HG03095 (cell line): Measurements from ENCODE around the gene C1QL2.

Source experiments
- ATAC-seq: cut with Tn5 transposase; IDR thresholded peaks from one replicate; pipeline ENCODE4 v1.9.1; 2021; ENCODE audit warnings: moderate library complexity; ENCODE audit not compliant: unreplicated experiment

Gene C1QL2

DNA sequence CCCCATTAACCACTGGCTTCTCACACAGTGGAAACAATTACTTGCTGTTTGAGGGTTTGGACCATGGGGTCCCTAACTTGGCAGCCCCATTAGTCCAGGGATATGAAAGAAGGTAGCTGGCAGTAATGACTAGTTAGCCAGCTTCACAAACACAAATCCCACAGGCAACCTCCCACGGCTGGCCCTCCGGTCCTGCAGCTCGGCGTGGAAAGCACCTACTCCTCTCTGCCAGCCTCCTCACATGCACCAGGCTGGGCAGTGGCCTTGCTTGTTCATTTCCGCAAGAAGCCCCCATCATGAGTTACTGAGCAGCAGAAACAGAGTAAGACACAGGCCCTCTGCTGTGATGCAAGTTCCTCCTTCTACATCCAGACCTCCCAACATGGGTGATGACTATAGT lies 13.7 kb downstream of the C1QL2 start:
- ATAC-seq: no peak

DNA sequence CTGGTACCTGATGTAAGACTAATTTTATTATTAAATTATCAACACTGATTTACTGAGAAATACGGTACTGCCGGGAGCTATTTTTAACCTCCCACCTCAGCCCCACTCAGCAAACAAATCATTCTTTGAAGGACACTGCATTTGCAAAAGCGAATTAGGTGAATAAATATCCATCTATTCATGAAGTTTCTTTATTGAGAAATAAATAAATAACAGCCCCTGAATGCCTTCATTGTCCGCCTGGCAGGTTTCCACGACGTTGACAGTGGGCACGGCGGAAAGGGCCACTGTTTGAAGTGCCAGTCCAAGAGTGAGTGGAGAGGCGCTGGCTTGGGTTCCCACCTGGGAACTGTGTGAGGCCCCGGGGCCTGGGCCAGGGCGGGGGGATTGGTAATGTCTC lies 15.7 kb downstream of the C1QL2 start:
- no peak for ATAC-seq

DNA sequence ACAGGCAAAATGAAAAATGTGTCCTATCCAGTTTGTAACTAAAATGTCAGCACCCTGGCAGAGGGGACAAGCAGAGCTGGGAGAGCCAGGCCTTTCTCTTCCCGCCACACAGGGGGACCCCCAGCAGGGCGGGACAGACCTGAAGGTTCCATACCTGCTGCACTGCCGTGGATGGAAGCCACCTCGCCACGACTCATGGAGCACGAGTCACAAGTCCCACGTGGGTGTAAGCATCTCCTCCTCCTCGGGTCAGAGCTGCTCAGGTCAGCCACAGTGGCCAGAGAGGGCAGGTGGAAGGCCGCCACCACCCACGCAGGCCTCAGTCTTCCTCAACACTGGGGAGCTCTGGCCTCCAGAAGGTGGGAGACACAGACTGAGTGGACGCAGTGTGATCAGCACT lies 21.0 kb downstream of the C1QL2 start:
- ATAC-seq: no peak

DNA sequence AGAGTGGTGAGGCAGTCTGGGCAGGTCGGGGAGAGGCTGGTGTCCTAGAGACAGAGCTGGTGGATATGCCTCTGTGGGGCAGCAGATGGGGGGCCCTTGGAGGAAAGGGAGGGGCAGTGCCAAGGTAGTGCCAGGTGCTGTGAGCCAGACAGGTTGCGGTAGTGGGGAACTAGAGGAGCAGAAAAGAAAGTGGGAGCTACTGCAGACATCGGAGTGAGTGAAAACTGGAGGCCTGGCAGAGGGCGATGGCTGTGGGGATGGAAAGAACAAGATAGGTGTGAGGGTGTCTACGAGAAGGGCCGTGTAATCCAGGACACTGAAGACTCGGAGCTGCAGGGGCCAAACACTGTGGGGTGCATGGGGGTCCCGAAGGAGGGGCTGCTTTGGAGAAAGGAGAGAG lies 21.7 kb downstream of the C1QL2 start:
- ATAC-seq: no peak

DNA sequence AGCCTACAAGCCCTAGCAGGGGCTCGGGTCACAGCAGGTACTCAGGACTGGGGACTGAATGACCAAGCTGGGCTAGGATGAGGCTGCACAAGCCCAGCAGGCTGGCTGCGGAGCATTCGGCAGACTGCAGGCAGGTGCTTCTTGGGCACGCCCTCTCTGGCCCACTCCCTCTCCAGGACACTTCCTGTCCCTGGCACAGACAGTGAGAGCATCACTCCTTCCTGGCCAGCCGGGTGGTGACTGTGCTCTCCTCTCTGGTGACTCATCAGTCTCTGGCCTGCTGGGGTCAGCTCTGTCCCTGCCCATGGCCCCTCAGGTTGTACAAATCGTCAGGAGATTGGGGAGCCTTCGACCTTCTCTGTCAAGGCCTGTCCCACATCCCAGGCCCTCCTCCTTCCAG lies 22.5 kb downstream of the C1QL2 start:
- no peak for ATAC-seq

DNA sequence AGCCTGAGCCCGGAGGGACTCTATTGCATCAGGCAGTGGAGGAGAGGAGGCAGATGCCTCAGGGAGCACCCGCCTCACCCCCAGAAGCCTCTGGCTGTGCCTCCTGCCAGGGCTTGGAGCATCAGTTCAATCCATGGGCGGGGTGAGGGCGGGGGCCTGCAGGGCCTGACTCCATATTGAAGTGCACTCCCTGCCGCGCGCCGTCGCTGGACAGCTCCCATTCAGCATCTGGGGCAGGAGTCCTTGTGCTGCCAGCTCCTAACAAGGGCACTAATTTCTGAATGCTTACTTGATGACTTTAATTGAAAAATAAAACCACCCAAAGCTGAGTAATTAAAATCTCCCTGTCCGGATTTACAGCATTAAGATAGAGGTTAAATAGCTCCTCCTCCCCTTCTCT lies 23.8 kb downstream of the C1QL2 start:
- ATAC-seq: no peak

DNA sequence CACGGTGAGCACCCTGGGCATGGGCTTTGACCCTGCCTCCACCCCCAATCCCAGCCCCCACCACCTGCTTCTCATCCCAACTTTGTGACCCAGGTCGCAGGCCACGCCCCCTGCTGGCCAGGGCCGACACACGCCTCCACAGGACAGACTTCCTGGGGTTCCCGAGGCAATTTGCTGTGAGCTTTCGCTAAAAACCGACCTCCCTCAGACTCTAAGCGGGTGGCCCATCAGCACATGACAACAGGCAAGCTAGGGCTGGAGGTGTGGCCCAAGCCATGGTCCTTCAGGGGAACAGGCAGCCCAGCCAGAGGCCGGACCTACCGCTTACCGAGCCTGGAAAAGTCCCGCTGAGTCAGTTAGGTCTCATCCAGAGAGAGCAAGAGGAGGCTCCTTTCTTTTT lies 31.9 kb downstream of the C1QL2 start:
- no peak for ATAC-seq

DNA sequence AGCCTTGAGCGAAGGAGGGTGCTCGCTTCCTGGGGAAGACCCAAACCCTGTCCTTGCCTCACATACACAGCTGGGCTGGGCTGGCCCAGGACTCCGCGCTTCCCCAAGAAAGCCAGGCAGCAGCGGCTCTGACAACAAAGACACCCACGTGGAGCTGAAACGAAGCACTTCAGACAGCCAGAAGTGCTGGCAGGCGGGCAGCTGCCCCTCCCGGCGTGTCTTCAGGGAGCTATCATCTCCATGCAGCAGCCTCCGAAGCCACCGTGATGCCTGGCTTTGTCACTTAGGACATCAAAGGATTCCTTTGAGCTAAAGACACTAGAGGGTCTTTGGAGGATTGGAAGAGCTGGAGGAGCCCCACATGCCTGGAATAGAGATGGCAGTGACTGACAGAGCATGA lies 35.2 kb downstream of the C1QL2 start:
- ATAC-seq: no peak

DNA sequence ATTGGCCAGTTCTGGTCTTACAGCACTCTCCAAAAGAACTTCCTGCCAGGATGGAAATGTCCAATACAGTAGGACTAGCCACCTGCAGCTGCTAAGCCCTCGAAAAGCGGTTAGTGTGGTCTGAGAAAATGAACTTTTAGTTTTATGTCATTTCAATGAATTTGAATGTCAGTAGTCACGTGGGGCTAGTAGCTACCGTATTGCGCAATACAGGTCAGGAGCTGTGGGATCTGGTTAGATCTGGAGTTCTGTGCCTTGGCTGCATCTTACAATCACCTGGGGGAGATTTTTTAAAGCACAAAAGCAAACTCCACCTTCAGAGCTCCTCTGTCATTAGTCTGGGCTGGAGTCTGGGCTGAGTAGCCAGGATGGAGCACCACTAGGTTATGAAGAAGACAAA lies 35.9 kb downstream of the C1QL2 start:
- ATAC-seq: no peak

DNA sequence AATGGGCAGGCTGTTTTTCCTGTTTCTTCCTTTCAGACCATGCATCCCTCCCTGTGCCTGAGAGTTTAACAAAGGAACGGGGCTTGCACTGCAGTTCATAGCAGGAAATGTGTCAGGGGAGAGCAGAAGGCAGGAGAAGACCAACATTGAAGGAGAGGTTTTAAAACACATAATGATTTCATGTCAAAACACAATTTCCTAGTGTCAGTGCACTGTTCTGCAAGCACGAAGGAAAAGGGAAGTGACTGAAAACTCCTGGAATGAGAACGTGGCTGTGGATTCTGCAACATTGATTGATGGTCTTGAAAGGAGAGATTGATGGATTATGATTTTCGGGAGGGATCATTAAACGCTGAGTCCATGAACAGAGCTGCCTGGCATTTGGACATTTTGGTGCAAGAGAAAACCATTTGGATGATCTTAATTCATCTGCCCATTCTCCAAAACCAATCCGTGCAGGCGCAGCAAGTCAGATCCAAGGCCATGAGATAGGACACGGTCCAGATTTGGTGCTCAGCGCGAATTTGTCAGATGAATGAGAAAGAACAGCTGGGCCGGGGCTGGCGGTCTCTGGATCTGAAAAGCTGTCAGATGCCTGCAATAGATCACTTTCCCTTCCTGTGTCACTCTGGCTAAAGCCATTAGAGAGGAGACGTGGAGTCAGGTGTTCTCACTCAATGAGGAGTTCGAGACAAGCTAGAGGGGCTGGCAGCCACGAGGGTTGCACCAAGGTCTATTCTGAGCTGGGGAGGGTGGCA lies 38.4 kb downstream of the C1QL2 start:
- no peak for ATAC-seq

DNA sequence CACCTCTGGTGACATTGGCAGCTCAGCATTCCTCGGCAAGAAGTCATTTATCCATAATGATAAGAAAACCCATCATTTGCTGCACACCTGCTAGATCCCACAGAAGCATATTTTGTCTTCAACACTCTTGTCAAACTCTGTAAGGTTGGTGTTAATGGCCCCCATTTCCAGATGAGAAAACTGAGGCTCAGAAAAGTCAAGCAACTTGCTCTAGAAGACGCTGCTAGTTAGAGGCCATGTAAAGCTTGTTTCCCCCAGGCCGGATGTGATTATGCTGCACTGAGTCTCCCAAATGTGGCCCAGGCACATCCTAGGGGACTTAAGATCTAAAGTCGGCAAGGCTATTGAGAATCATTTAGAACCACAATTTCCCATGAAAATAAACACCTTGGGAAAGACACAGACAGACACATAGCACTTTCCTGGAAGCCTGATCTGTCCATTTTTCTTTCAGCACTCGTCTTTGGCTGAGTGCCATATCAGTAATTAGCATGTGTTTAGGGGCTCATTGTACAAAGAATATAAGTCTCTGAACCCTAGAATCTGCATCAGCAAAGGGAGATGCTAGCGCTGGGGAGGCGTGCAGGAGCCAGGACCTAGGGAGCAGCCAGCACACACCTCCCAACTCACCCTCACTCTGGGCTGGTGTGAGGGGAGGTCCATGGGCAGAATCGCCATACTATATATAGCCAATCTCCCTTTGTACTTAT lies 39.3 kb downstream of the C1QL2 start:
- no peak for ATAC-seq

DNA sequence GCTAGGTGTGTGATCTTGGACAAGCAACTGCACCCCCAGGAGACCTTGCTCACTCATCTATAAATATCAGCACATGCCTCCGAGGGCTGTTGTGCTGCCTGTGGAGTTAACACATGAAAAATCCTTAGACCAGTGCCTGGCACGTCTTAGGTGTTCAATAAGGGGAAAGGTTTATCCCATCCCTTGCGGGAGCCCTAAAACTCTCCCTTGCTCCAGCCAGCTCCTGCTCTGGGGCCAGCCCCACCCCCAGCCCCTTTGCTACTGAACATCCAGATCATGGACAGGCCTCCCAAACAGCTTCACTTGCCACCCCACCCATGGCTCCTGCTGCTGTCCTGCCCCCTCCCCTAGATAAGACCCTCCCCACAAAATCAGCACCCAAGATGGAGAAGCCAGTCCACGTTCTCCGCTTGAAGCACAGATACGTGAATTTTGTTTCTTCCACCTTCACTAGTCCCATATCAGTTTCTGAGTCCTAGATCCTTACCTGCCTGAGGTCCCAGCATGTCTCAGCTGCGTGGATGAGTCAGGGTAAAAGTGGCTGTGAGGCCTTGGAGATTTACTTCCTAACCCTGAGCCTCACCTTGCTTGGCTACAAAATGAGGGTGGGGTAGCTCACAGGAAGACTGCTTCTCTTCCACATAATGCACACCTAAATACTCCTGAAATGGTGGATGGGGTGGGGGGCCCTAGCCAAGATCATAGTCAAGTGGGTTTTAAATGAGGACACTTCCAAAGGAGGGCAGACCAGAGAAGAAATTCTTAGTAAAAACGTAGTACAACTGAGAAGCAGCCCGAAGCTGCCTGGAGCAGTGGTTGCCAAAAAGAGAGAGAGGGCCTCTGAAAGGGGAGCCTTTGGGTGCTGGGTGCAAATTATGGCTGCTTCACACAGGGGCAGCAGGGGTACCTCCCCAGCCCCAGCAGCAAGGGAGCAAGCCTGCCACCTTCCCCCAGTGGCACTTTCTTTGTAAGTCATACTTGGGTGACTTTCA lies 40.4 kb downstream of the C1QL2 start:
- ATAC-seq: no peak

DNA sequence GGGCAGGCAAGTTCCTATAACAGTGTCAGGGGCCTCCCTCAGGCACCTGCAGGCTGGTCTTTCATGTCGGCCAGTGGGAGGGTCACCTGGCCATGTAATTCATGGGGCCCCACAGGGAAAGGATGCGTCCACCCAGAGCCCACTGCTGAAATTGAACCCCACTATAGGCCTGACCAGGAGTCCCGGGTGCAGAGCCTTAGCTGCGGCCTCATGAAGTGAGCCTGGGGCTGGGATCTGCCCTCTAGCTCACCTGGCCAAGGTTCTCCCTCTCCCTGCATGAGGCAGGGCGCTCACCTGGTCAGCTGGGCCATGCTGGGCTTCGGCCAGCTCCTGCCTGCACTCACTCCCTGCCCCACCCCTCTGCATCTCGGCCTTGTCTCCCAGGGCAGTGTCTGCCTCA lies 41.1 kb downstream of the C1QL2 start:
- no peak for ATAC-seq

DNA sequence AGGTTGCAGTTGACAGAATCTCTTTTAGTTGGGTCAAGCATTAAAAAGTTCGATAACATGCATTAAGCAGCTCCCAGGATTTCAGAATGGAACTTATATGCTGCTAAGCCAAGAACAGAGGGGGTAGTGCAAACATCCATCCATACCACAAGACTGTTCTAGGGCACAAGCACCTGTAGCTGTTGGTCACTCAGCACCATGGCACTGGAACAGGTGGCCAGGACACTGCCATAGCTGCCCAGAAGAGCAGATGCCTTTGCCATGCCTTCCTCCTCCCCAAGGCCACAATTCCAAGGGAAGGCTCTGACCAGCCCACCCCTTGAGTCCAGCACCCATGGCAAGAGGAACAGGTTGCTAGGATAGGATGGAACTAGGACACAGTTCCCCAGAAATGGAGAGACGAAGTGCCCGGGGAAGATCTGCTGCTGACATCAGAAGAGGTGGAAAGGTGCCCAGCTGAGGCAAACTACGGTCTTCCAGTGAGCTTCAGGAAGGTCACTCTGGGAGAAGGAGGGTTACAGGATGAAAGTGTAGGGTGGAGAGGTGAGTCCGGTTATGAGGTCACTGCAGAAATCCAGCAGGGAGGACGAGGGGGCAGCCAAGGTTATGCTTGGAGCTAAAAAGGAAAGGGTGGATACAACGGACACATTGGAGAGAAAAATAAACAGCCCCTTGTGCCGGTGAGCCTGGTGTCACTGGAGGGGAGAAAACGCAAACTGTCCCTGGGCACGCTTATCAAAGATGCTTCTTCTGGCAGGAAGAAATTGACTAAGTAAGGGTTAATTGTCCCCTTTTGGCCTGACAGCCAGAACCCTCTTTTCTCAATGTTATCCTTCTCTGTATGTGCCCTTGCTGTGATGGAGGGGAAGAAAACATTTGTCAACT lies 41.9 kb downstream of the C1QL2 start:
- no peak for ATAC-seq

DNA sequence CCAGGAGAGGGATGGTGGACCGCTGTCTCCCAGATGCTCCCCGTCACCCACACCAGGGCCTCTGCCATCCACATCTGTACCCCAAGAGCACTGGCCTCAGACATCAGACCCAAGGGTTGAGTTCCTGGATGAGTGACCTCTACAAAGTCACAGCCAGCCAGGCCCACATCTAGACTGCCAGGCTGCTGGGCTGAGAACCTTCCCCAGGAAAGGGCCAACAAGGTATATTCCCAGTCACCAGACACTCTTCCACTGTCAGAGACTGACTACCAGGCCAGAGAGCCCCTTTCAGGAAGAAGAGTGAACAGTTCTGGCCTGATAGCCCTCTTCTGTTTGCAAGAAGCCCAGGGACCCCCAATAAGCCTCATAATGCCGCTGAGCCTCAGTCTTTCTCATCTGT lies 44.3 kb downstream of the C1QL2 start:
- ATAC-seq: no peak

DNA sequence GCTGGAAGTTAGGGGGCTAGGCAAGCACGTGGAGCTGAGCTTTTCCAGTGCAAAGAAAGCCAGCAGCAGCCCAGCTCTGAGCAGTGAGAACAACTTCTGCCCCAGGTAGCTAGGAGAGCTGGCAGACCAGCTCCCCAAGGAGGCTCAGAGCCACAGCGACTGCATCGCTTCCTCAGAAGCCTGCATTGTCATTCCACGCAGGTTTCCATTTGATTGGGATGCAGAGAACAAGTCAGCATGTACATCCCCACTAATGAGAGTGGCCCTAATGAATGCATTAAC lies 45.1 kb downstream of the C1QL2 start:
- ATAC-seq: no peak

DNA sequence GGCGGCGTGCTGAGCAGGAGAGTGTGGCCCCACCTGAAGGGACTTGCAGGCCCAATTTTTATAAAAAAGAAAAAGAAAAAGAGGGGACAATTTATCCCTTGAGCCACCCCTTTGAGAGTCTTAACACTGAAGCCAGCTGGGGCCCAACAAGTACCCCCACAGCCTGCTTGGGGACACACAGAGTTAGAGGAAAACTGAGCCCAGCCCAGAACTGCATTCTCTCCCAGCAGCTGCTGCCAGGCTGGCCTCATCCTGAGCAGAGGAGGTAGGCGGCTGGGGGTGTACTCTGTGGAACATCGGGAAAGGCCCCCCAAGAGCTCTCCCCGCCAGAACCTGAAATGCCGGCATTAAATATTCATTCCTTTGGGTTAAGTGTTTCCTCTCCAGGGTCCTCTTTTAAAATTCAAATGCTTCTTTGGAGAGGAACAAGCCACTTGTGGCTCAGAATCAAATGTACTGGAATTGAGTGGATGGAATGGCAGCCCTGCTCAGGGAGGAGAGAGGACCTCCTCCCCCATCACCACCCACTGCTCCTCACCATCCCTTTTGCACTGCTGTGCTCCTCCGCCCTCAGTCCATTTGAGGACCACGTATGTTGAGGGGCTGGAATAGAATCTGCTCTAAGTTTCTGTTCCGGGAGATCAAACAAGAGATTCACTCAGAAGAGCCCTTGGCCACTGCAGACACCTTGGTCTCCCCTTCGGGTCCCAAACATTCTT lies 45.6 kb downstream of the C1QL2 start:
- no peak for ATAC-seq

DNA sequence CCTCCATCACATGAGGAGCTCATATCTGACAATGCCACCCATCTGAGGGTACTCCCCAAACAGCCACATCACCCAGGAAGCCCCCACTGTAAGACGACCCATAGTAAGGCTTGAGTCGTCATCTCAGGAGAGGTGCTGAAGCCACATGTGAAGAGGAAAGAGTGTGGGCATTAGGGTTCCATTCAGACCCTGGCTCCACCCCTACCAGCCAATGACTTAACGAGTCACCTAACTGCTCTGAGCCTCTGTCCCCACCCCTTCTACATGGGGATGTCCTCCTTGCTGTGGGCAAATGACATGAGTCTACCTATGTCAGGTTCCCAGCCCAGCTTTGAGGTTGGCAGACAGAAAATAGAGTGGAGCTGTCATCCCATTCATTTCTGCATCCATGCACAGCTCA lies 46.3 kb downstream of the C1QL2 start:
- no peak for ATAC-seq

DNA sequence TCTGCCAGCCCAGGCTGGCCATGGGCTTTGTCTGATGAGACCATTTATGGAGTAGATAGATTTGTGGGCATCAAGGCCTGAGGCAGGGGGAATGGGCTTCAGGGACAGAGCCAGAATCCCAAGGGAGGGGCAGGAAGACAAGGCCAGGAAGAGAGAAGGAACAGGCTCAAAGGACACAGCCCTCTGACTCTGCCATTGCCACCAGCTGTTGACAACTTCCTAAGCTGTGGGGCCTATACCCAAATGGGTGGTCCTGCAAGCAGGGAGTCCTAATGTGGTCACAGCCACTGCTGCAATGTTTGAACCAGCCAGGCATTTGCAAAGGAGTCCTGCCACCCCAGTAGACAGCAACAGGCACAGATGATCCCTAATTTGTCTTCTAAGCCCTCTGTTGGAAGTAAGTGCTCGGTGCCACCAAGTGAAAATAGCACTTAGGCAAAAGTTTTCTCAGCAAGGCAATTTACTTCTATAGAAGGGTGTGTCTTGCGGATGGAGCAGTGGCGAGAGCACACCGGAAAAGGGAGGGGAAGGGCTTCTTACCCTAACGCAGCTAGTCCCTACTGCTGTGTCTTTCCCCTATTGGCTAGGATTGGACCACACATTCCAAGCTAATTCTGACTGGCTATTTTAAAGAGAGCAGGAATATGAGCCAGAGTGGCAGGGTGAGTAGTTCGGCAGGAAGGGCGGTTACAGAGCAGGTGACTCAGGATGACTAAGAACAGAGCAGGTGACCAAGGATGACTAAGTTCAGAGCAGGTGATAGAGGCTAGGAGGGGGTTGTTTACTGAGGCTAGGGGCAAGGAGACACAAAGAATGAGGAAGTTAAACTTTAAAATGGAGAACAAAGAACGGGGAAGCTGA lies 47.2 kb downstream of the C1QL2 start:
- ATAC-seq: no peak
